ENCODE measurements around the gene PTPN21. TPM values are rescaled to one million over a fixed set of nuclear protein-coding genes. Genes with fewer than 3 reads are reported as not detected.

PTPN21 gene
- total and polyA plus RNA-seq, 2 of the 13 experiments (the other 11 are each of a cell fraction or from before 2014, with no cell fraction given): 2.0 to 3.7 TPM

GRCh38 chr14:88502740-88503139 is 52.1 kb downstream of the PTPN21 start:
- ChIA-PET CTCF (ENCODE audit: low intra/inter-chr PET ratio, low total read pairs) (no interaction called here), POLR2A (no interaction called here)
- no TSS peak for BruUV-seq (replicated peaks)

More at GRCh38 chr14:88502740-88503139, 52.1 kb downstream of the PTPN21 start:
- 88% methylated on average over 4 of the region's 4 CpGs for WGBS (ENCODE audit: low lambda C conversion rate)
- DNase-seq (ENCODE audit: low spot score): no peak
- Histone ChIP-seq H4K20me1 (ENCODE audit: insufficient read depth, low read length) (no peaks in the 10 kb centered on the region), H3K79me2 (ENCODE audit: insufficient read depth, low read length) (no peaks in the 10 kb centered on the region), H3K27me3 (ENCODE audit: control insufficient read depth in 1 of 2, insufficient read depth in 2 of 2, low read length in 2 of 2) (no peaks in the 10 kb centered on the region), H3K36me3 (replicated peaks in 1 of 2; ENCODE audit: control insufficient read depth in 1 of 2, insufficient read depth in 2 of 2, low read length in 2 of 2) (peaks cover 6 to 7% of the 10 kb centered on the region in 2 experiments; a peak in 2 of 5 replicates), H2AFZ (ENCODE audit: low read length) (no peak overlapping the region), H3K27ac (ENCODE audit: extremely low read length, insufficient read depth, low read length) (no peak overlapping the region), H3K9ac (ENCODE audit: insufficient read depth, low read depth, low read length) (no peak overlapping the region), H3K4me1 (ENCODE audit: insufficient read depth, low read length) (no peaks in the 10 kb centered on the region), H3K4me3 (replicated peaks in 1 of 3; ENCODE audit: insufficient read depth in 1 of 3, low read depth in 2 of 3, low read length in 3 of 3) (no peak overlapping the region), H3K9me3 (ENCODE audit: low read length) (no peaks in the 10 kb centered on the region), H3K4me2 (ENCODE audit: low read depth, low read length) (no peak overlapping the region)
- intact Hi-C loops (cut with micrococcal nuclease; ENCODE audit: unreplicated experiment) (no loop called here), in situ Hi-C loops (cut with HindIII; ENCODE audit: extremely low pct_ligation_motif_present, low pct_unique_long_range_greater_than_20kb) (no loop called here)
- TF ChIP-seq CREB3 (CRISPR knock-in tag; IDR thresholded peaks at IDR 0.05) (no peak), NR0B2 (CRISPR knock-in tag; IDR thresholded peaks at IDR 0.05) (no peak), HMG20A (CRISPR knock-in tag; IDR thresholded peaks at IDR 0.05; ENCODE audit: borderline replicate concordance) (no peak), SRSF4 (IDR thresholded peaks at IDR 0.05; ENCODE audit: low read depth, low read length, poor library complexity, severe bottlenecking) (no peak), NCOA1 (CRISPR knock-in tag; IDR thresholded peaks at IDR 0.05) (no peak), ELF4 (CRISPR knock-in tag; IDR thresholded peaks at IDR 0.05; ENCODE audit: borderline replicate concordance) (no peak), ZBTB33 (CRISPR knock-in tag; IDR thresholded peaks at IDR 0.05) (no peak), BRD4 (CRISPR knock-in tag; IDR thresholded peaks at IDR 0.05) (no peak), PRDM10 (CRISPR knock-in tag; IDR thresholded peaks at IDR 0.05; ENCODE audit: low read depth) (no peak), ZNF724P (CRISPR knock-in tag; IDR thresholded peaks at IDR 0.05; ENCODE audit: borderline replicate concordance) (no peak), TOPORS (CRISPR knock-in tag; IDR thresholded peaks at IDR 0.05) (no peak), NFYC (CRISPR knock-in tag; IDR thresholded peaks at IDR 0.05) (no peak)
- FAIRE-seq: no peak
- ATAC-seq: no peak
